HepG2 (cell line): Measurements from ENCODE around the gene MYO7A. TPM values are rescaled to one million over a fixed set of nuclear protein-coding genes. Genes with fewer than 3 reads are reported as not detected.

Source experiments
- PCBP2 ChIP-seq: fragments of 200-400 bp; formaldehyde crosslinking; optimal IDR thresholded peaks from 2 replicates; pipeline ENCODE3; 2018; ENCODE audit warnings: low read length, low read depth; ENCODE audit not compliant: poor library complexity, severe bottlenecking
- SUZ12 ChIP-seq: fragments of 150-350 bp; IDR thresholded peaks from 2 replicates; pipeline ENCODE4 v1.6.1; 2014; ENCODE audit warnings: low read depth, low read length
- TP53 ChIP-seq: sonication (generic); formaldehyde crosslinking; conservative IDR thresholded peaks from 2 replicates; pipeline ENCODE4 v1.4.0; 2020; ENCODE audit warnings: missing genetic modification reagents
- ZFY ChIP-seq: sonication (generic); formaldehyde crosslinking; IDR thresholded peaks from 2 replicates; pipeline ENCODE4 v1.4.0; 2020; ENCODE audit warnings: missing genetic modification reagents
- ZNF232 ChIP-seq: sonication (generic); formaldehyde crosslinking; IDR thresholded peaks from 2 replicates; pipeline ENCODE4 v1.4.0; 2020; ENCODE audit warnings: missing genetic modification reagents, borderline replicate concordance
- polyA plus RNA-seq, 8 experiments: library from polyadenylated mRNA; depleted of rRNA in 3 of 8; stranded (reverse) in 7 of 8; unstranded in 1 of 8; fragments of >200 nt; fragmentation: Illumina TruSeq in 4 of 8; extraction: Trizol in 4 of 8; gene quantifications; 2 replicates each; pipeline versions ENCODE4 v1.2.1 to v1.2.3, GENCODE V29; 2011 to 2016; ENCODE audit warnings: low read depth in 4 of 8, missing spikeins in 1 of 8, mixed read lengths in 1 of 8; ENCODE audit not compliant: insufficient read depth in 1 of 8
- total RNA-seq, 5 experiments: library from RNA; depleted of rRNA; stranded (reverse); fragments of >200 nt; fragmentation: Illumina TruSeq; extraction: Trizol; gene quantifications; 2 replicates each; pipeline ENCODE4 v1.2.3, GENCODE V29; 2016; ENCODE audit warnings: low read depth in 1 of 5
- TF ChIP-seq, protein P1 (sequence below): sonication (generic); formaldehyde crosslinking; IDR thresholded peaks from 2 replicates; pipeline ENCODE4 v1.4.0; 2020; ENCODE audit warnings: missing genetic modification reagents
- TF ChIP-seq, protein P2 (sequence below): sonication (generic); formaldehyde crosslinking; IDR thresholded peaks from 2 replicates; pipeline ENCODE4 v1.4.0; 2020; ENCODE audit warnings: mild to moderate bottlenecking, missing genetic modification reagents
- TF ChIP-seq, protein P3 (sequence below): sonication (generic); formaldehyde crosslinking; IDR thresholded peaks from 2 replicates; pipeline ENCODE4 v1.5.0; 2020; ENCODE audit warnings: mild to moderate bottlenecking, missing genetic modification reagents

MYO7A gene
- total and polyA plus RNA-seq, 2 of the 13 experiments (the other 11 are each of a cell fraction or from before 2014, with no cell fraction given): 7.5 to 10.0 TPM

DNA sequence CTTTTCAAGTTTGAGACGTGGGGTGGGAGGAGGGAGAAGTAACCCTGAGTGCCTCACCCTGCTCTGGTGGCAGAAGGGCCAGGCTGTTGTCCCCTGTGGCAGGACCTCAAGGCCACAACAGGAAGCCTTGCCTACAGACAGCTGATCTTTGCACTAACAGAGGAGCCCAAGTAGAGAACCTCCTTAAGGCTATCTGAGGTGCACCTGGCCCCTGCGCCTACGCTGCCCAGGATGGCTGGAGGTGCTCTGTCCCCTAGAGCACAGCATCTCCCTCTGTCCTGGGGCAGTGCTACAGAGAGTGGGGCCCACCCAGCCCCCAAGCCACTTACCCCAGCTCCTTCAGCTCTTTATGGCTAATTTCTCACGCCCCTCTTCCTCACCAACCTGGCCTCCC is 27.0 kb downstream of the MYO7A start (continued):
- TF ChIP-seq, protein P1, sequence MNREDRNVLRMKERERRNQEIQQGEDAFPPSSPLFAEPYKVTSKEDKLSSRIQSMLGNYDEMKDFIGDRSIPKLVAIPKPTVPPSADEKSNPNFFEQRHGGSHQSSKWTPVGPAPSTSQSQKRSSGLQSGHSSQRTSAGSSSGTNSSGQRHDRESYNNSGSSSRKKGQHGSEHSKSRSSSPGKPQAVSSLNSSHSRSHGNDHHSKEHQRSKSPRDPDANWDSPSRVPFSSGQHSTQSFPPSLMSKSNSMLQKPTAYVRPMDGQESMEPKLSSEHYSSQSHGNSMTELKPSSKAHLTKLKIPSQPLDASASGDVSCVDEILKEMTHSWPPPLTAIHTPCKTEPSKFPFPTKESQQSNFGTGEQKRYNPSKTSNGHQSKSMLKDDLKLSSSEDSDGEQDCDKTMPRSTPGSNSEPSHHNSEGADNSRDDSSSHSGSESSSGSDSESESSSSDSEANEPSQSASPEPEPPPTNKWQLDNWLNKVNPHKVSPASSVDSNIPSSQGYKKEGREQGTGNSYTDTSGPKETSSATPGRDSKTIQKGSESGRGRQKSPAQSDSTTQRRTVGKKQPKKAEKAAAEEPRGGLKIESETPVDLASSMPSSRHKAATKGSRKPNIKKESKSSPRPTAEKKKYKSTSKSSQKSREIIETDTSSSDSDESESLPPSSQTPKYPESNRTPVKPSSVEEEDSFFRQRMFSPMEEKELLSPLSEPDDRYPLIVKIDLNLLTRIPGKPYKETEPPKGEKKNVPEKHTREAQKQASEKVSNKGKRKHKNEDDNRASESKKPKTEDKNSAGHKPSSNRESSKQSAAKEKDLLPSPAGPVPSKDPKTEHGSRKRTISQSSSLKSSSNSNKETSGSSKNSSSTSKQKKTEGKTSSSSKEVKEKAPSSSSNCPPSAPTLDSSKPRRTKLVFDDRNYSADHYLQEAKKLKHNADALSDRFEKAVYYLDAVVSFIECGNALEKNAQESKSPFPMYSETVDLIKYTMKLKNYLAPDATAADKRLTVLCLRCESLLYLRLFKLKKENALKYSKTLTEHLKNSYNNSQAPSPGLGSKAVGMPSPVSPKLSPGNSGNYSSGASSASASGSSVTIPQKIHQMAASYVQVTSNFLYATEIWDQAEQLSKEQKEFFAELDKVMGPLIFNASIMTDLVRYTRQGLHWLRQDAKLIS (CRISPR knock-in tag): no peak
- TF ChIP-seq ZNF232: no peak
- TF ChIP-seq, protein P2, sequence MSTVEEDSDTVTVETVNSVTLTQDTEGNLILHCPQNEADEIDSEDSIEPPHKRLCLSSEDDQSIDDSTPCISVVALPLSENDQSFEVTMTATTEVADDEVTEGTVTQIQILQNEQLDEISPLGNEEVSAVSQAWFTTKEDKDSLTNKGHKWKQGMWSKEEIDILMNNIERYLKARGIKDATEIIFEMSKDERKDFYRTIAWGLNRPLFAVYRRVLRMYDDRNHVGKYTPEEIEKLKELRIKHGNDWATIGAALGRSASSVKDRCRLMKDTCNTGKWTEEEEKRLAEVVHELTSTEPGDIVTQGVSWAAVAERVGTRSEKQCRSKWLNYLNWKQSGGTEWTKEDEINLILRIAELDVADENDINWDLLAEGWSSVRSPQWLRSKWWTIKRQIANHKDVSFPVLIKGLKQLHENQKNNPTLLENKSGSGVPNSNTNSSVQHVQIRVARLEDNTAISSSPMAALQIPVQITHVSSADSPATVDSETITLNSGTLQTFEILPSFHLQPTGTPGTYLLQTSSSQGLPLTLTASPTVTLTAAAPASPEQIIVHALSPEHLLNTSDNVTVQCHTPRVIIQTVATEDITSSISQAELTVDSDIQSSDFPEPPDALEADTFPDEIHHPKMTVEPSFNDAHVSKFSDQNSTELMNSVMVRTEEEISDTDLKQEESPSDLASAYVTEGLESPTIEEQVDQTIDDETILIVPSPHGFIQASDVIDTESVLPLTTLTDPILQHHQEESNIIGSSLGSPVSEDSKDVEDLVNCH (CRISPR knock-in tag): no peak
- TF ChIP-seq PCBP2: no peak
- TF ChIP-seq SUZ12: no peak
- no peak for TF ChIP-seq ZFY
- TF ChIP-seq, protein P3, sequence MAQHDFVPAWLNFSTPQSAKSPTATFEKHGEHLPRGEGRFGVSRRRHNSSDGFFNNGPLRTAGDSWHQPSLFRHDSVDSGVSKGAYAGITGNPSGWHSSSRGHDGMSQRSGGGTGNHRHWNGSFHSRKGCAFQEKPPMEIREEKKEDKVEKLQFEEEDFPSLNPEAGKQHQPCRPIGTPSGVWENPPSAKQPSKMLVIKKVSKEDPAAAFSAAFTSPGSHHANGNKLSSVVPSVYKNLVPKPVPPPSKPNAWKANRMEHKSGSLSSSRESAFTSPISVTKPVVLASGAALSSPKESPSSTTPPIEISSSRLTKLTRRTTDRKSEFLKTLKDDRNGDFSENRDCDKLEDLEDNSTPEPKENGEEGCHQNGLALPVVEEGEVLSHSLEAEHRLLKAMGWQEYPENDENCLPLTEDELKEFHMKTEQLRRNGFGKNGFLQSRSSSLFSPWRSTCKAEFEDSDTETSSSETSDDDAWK: no peak
- no peak for TF ChIP-seq TP53 (CRISPR knock-in tag)
